Spleen (tissue), 7 donors: Measurements from ENCODE around the gene GDPD5.

Experiments used
- CTCF ChIP-seq, 11 experiments: fragments of 200-600 bp in 7 of 11; fragments of 450-650 bp in 4 of 11; sonication (generic) in 4 of 11; IDR thresholded peaks in 8 of 11; conservative IDR thresholded peaks in 3 of 11; 1 replicate in 7 of 11; 2 replicates in 4 of 11; pipeline versions ENCODE4 v1.4.0 to v1.8.0; 2016 to 2021; ENCODE audit warnings: antibody characterized with exemption in 11 of 11, inconsistent platforms in 4 of 11, mild to moderate bottlenecking in 1 of 11
- POLR2AphosphoS5 ChIP-seq, 3 donors: sonication (generic); formaldehyde crosslinking; IDR thresholded peaks; one replicate each; pipeline ENCODE4 v1.5.1; 2017; ENCODE audit warnings: antibody characterized with exemption in 3 of 3
- donor health status: DM: no; HTN: no; CAD: no; lungs with moderate emphysema.
- donor health status: DM: no; HTN: no; CAD: no.
- donor health status: DM: no; HTN: no; CAD: no.

GRCh38 chr11:75523189-75523588 lies 2.6 kb downstream of the GDPD5 start:
- TF ChIP-seq CTCF (IDR thresholded peaks at IDR 0.05 in 8 of 11, conservative IDR thresholded peaks at IDR 0.05 in 3 of 11) (no peak), POLR2AphosphoS5 (IDR thresholded peaks at IDR 0.05) (no peak)
